K562 (cell line): ENCODE measurements around the gene TEAD3. TPM values are rescaled to one million over a fixed set of nuclear protein-coding genes. Genes with fewer than 3 reads are reported as not detected.

ENCODE experiments used
- ARNT ChIP-seq, 2 experiments: fragments of 450-650 bp; IDR thresholded peaks; 2 replicates each; pipeline ENCODE4 v1.6.1; 2016; ENCODE audit warnings: mild to moderate bottlenecking in 1 of 2
- BDP1 ChIP-seq: IDR thresholded peaks from 3 replicates; pipeline ENCODE4 v1.6.1; 2011; ENCODE audit not compliant: insufficient read length, insufficient read depth
- CHD4 ChIP-seq: fragments of 200-600 bp; sonication (generic); IDR thresholded peaks from 3 replicates; pipeline ENCODE4 v1.6.1; 2012; ENCODE audit warnings: low read depth, mild to moderate bottlenecking, mixed read lengths, low read length, inconsistent platforms; ENCODE audit not compliant: insufficient read depth, insufficient replicate concordance, poor library complexity, severe bottlenecking
- CREB1 ChIP-seq, 2 experiments: sonication (generic) in 1 of 2; formaldehyde crosslinking in 1 of 2; IDR thresholded peaks; 2 replicates each; pipeline versions ENCODE4 v1.6.1 to v1.8.0; 2012 to 2022; ENCODE audit warnings: inconsistent platforms in 1 of 2, mild to moderate bottlenecking in 1 of 2, missing genetic modification reagents in 1 of 2, moderate library complexity in 1 of 2
- CUX1 ChIP-seq: fragments of 200-800 bp; sonication (Bioruptor generic); IDR thresholded peaks from 2 replicates; pipeline ENCODE4 v1.6.1; 2016; ENCODE audit warnings: missing genetic modification characterization, missing compliant biosample characterization
- GABPB1 ChIP-seq: sonication (generic); formaldehyde crosslinking; IDR thresholded peaks from 2 replicates; pipeline ENCODE4 v1.8.0; 2022; ENCODE audit warnings: mild to moderate bottlenecking, missing genetic modification reagents
- GTF2F1 ChIP-seq: IDR thresholded peaks from 2 replicates; pipeline ENCODE4 v1.6.1; 2011; ENCODE audit warnings: low read depth, low read length, improper control_type of control experiment
- IRF2 ChIP-seq: sonication (generic); formaldehyde crosslinking; IDR thresholded peaks from 2 replicates; pipeline ENCODE4 v1.8.1; 2022; ENCODE audit warnings: mild to moderate bottlenecking, missing genetic modification reagents
- KDM4B ChIP-seq, 2 experiments: fragments of 450-650 bp in 1 of 2; sonication (generic) in 1 of 2; IDR thresholded peaks; 2 replicates each; pipeline ENCODE4 v1.6.1; 2016 to 2017; ENCODE audit warnings: borderline replicate concordance in 2 of 2, antibody characterized with exemption in 1 of 2, low read depth in 1 of 2, mild to moderate bottlenecking in 1 of 2
- MCM3 ChIP-seq: fragments of 450-650 bp; IDR thresholded peaks from 2 replicates; pipeline ENCODE4 v1.6.1; 2016
- MECOM ChIP-seq: fragments of 250-450 bp; sonication (Bioruptor Pico); IDR thresholded peaks from 2 replicates; pipeline ENCODE4 v1.8.0; 2022; ENCODE audit warnings: inconsistent platforms
- MIER1 ChIP-seq: fragments of 450-650 bp; IDR thresholded peaks from 2 replicates; pipeline ENCODE4 v1.6.1; 2016; ENCODE audit warnings: antibody characterized with exemption, mild to moderate bottlenecking, low read depth
- NFRKB ChIP-seq: fragments of 450-650 bp; IDR thresholded peaks from 2 replicates; pipeline ENCODE4 v1.6.1; 2016; ENCODE audit warnings: low read depth
- NR3C1 ChIP-seq: sonication (generic); formaldehyde crosslinking; IDR thresholded peaks from 2 replicates; pipeline ENCODE4 v1.8.1; 2022; ENCODE audit warnings: missing genetic modification reagents
- PHB2 ChIP-seq: fragments of 450-650 bp; IDR thresholded peaks from 2 replicates; pipeline ENCODE4 v1.6.1; 2017; ENCODE audit warnings: low read depth
- PHF8 ChIP-seq: fragments of 200-600 bp; sonication (generic); IDR thresholded peaks from 2 replicates; pipeline ENCODE4 v1.6.1; 2012; ENCODE audit warnings: mixed run types, mild to moderate bottlenecking, inconsistent platforms, low read length, moderate library complexity, borderline replicate concordance
- SMARCA4 ChIP-seq: fragments of 450-650 bp; IDR thresholded peaks from 2 replicates; pipeline ENCODE4 v1.6.1; 2016
- STAT6 ChIP-seq: sonication (generic); formaldehyde crosslinking; IDR thresholded peaks from 2 replicates; pipeline ENCODE4 v1.8.1; 2023; ENCODE audit warnings: mild to moderate bottlenecking, missing genetic modification reagents
- TEAD1 ChIP-seq, 2 experiments: fragments of 450-650 bp in 1 of 2; sonication (generic) in 1 of 2; formaldehyde crosslinking; IDR thresholded peaks; 2 replicates each; pipeline versions ENCODE4 v1.4.0 to v1.8.0; 2020 to 2022; ENCODE audit warnings: mild to moderate bottlenecking in 2 of 2, missing genetic modification reagents in 1 of 2
- ZBTB8A ChIP-seq: fragments of 450-650 bp; IDR thresholded peaks from 2 replicates; pipeline ENCODE4 v1.6.1; 2018; ENCODE audit warnings: mild to moderate bottlenecking, moderate library complexity; ENCODE audit not compliant: partially characterized antibody
- ZEB2 ChIP-seq: fragments of 450-650 bp; IDR thresholded peaks from 2 replicates; pipeline ENCODE4 v1.6.1; 2016
- ZNF224 ChIP-seq: sonication (generic); formaldehyde crosslinking; IDR thresholded peaks from 2 replicates; pipeline ENCODE4 v1.8.0; 2022; ENCODE audit warnings: mild to moderate bottlenecking, missing genetic modification reagents
- polyA plus RNA-seq, 8 experiments: library from polyadenylated mRNA; depleted of rRNA in 4 of 8; stranded (reverse) in 5 of 8; unstranded in 3 of 8; fragments of >200 nt; fragmentation: Nextera tagmentation in 2 of 8; fragmentation: Illumina TruSeq in 1 of 8; extraction: Ambion mirVana in 2 of 8; extraction: Trizol in 1 of 8; gene quantifications; 2 replicates each; pipeline versions ENCODE4 v1.2.1 to v1.2.3, GENCODE V29; 2011 to 2014; ENCODE audit warnings: inconsistent platforms in 1 of 8, missing spikeins in 1 of 8
- total RNA-seq, 7 experiments: library from RNA; depleted of rRNA in 6 of 7; stranded (reverse); fragments of >200 nt in 6 of 7; fragmentation: Illumina TruSeq in 2 of 7; extraction: Trizol in 2 of 7; gene quantifications; 2 replicates each; pipeline versions ENCODE4 v1.2.1 to v1.2.3, GENCODE V29; 2011 to 2021; ENCODE audit warnings: low replicate concordance in 1 of 7

Gene TEAD3
- total and polyA plus RNA-seq, 9 of the 15 experiments (the other 6 are each of a cell fraction or from before 2014, with no cell fraction given), result 0.63 to 13.2 (median 3.3) TPM

GRCh38 chr6:35468980-35469750 is 27.7 kb downstream of the TEAD3 start (continued):
- no peak for TF ChIP-seq CUX1 (CRISPR knock-in tag)
- no peak for TF ChIP-seq PHF8
- TF ChIP-seq CREB1 (IDR thresholded peaks at IDR 0.05), result no peak
- TF ChIP-seq CREB1 (CRISPR knock-in tag; IDR thresholded peaks at IDR 0.05), result 0 out of 2 replicates have a peak, but pooled peaks have one; percentile 37
- TF ChIP-seq PHB2, result no peak
- TF ChIP-seq IRF2 (CRISPR knock-in tag), result 0 out of 2 replicates have a peak, but pooled peaks have one; percentile 70
- TF ChIP-seq ZBTB8A, result no peak
- TF ChIP-seq GTF2F1, result no peak
- TF ChIP-seq GABPB1 (CRISPR knock-in tag), result no peak
- no peak for TF ChIP-seq SMARCA4
- TF ChIP-seq CHD4, result no peak
- TF ChIP-seq BDP1, result no peak
- no peak for TF ChIP-seq MIER1
- TF ChIP-seq NFRKB, result no peak
- no peak for TF ChIP-seq TEAD1 (CRISPR knock-in tag; IDR thresholded peaks at IDR 0.05)
- peak; percentile 55 for TF ChIP-seq NR3C1 (CRISPR knock-in tag)
- TF ChIP-seq MECOM (CRISPR knock-in tag), result no peak
- TF ChIP-seq ZNF224 (CRISPR knock-in tag), result no peak; the same call in 1 of the 2 replicates
- no peak for TF ChIP-seq ARNT (IDR thresholded peaks at IDR 0.05)
- no peak for TF ChIP-seq MCM3
- 0 out of 4 replicates have a peak, but pooled peaks of 1 of the 2 experiments have one; percentile 23 for TF ChIP-seq KDM4B (IDR thresholded peaks at IDR 0.05; ENCODE audit: borderline replicate concordance in 2 of 2, low read depth in 1 of 2)
- no peak for TF ChIP-seq STAT6
- no peak for TF ChIP-seq ZEB2
